ENCODE data around the gene TMEM30A.

GRCh38 chr6:75257343-75258087 lies 27.1 kb downstream of the TMEM30A start:
- TF ChIP-seq CTCF (IDR thresholded peaks at IDR 0.05; ENCODE audit: low read depth, low read length, missing input control) (no peak), GABPA (IDR thresholded peaks at IDR 0.05 in 1 of 2, conservative IDR thresholded peaks at IDR 0.05 in 1 of 2) (no peak), TAF1 (conservative IDR thresholded peaks at IDR 0.05) (no peak), EGR1 (IDR thresholded peaks at IDR 0.05; ENCODE audit: low read depth in 2 of 2) (no peak), SP1 (IDR thresholded peaks at IDR 0.05) (no peak)

Data from liver (tissue), 3 donors.